HG03442 (cell line): ENCODE measurements around the gene GNPAT.
"Not testable (repeated sequence)": the region's sequence is repeated elsewhere in the genome, so short reads cannot be mapped to it uniquely, and the experiment has no call there.

ENCODE experiments used
- ATAC-seq: cut with Tn5 transposase; IDR thresholded peaks from one replicate; pipeline ENCODE4 v1.9.1; 2021; ENCODE audit warnings: mild to moderate bottlenecking, moderate library complexity; ENCODE audit not compliant: unreplicated experiment

GNPAT gene

GRCh38 chr1:231212301-231212700 is 28.7 kb upstream of the GNPAT start:
- not testable (repeated sequence) for ATAC-seq

GRCh38 chr1:231213831-231214573 is 27.0 kb upstream of the GNPAT start:
- ATAC-seq = no peak

- peak; percentile 34 for ATAC-seq
Measured at GRCh38 chr1:231214918-231215680, 25.9 kb upstream of the GNPAT start.

- ATAC-seq = peak; percentile 8
Measured at GRCh38 chr1:231215681-231216385, 25.2 kb upstream of the GNPAT start.

GRCh38 chr1:231216498-231216897 is 24.5 kb upstream of the GNPAT start:
- no peak for ATAC-seq

- ATAC-seq = no peak
Measured at GRCh38 chr1:231217056-231217455, 24.0 kb upstream of the GNPAT start.

DNA sequence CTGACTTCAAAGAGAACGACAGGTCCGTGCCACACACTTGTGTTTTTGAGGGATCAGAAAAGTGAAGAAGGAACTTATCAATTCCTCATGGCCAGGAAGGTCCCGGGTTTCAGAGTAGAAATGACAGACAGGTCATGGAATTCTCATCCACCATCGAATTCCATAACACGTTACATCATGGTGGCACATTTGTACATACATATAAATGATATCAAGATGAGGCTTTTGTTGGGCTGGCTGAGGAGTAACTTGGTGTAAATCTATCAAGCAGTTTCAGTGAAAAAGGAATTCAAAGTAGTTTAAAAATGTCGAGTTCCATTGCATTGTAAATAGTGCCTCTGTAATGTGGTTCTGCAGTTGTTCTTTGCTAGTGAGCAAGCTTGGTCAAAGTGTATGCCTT is 22.9 kb upstream of the GNPAT start:
- ATAC-seq = no peak

DNA sequence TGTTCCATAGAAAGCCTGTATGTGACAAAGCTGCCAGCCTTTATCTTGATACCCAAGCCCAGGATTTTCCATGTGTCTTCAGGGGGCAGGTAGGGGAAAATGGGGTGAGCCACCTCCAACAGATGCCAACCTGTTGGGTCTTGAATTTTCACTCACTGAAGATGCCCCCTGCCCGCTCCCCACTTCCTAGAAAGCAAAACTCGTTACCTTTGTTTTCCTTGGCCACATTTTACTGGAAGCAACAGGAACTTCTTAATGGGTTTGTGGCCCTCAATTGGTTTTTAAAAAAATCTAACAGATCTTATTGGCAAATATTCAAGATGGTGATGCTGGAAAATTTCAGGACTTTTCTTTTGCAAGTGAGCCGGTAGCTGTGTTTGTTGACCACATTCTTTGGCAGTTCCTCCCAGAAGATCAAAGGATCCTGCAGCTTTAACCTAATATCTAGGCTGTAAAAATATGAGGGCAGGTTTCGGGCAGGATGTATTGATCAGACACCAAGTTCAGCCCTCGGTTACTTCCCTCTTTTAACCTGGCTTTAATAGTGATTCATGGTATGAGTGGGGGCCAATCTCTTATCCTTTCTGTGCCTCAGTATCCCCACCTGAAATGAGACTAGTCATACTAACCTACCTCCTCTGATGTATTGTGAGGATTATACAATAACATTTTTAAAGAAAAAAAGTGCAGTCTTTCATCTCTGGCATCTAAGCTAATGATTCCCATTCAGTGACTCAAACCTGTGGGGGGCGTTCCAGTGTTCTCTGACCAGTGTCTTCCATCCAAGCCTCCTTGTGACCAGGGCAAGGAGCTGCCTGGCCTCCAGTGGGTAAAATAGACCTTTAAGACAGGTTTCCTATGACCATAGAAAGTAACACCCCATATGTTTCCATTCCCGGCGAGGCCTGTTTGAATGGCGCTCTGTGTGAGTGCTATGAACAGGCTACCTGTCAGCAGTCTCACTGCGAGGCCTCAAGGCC is 21.3 kb upstream of the GNPAT start:
- no peak for ATAC-seq

- ATAC-seq = no peak
Measured at GRCh38 chr1:231220801-231221200, 20.2 kb upstream of the GNPAT start.

GRCh38 chr1:231226156-231226555 is 14.9 kb upstream of the GNPAT start:
- ATAC-seq = no peak

- no peak for ATAC-seq
Measured at GRCh38 chr1:231231511-231231910, 9.5 kb upstream of the GNPAT start.

GRCh38 chr1:231232870-231233734 is 7.9 kb upstream of the GNPAT start:
- no peak for ATAC-seq

DNA sequence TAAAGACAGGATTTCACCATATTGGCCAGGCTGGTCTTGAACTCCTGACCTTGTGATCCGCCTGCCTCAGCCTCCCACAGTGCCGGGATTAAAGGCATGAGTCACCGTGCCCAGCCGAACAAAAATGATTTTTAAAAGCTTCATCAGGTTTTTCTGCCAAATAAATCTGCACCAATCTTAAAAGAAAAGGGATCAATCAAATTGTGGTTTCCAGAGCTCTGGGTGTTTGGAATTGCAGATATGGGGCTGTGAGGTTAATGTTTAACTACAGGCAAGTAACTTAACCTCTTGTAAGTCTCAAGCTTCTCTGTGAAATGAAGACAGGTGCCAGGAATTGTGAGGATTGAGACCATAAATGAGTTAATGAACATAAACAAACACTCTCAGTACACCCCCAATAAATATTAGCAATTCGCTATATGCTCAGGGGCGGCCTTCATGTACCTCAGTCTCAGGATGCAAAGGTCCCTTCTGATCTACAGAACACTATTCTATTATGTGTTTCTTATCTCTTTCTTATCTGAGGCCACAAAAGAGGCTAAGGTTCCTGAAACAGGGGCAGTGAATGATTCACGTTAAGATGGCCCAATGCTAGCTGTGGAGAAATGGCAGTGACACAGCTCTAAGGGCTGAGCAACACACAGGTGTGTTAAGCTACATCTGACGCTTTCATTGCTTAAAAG is 7.1 kb upstream of the GNPAT start:
- no peak for ATAC-seq

DNA sequence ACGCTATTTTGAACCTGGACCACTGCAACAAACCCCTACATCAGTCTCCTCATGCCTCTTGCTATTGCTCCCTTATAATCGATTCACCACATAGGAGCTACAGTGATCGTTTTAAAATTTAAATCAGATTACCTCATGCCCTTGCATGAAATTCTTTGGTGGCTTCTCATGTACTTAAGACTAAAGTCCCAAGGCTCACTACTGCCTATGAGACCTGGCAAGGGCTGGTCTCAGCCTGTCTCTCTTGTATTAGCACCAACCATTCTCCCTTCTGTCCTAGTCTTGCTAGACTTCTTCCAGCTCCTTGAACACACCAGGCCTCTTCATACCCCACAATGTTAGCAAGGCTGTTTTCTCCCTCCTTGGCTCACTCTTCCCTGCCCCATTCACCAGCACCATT is 6.5 kb upstream of the GNPAT start:
- ATAC-seq = no peak

DNA sequence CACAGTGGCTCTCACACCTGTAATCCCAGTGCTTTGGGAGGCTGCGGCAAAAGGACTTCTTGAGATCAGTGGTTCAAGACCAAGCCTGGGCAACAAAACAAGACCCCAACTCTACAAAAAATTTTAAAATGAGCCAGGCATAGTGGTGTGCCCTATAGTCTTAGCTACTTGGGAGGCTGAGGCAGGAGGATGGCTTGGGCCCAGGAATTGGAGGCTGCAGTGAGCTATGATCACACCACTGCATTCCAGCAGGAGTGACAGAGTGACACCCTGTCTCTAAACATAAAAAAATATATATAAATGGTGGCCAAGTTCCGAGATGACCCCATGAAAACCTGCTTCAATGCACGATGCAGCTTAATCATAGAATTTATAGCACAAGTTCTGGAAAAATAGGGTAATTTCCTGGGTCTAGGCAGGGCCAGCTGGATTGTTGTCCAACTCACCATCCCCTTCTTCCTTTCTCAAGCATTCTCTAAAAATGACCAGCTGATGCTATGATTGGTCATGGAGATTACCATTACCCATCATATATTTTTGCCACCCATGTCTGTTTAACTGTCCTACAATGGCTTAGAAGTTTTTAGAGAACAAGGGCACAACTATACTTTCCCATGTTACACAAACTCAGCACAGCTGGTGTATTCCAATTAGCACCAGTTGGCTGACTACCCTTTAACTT is 5.3 kb upstream of the GNPAT start:
- no peak for ATAC-seq

- no peak for ATAC-seq
Measured at GRCh38 chr1:231236208-231236591, 4.8 kb upstream of the GNPAT start.

DNA sequence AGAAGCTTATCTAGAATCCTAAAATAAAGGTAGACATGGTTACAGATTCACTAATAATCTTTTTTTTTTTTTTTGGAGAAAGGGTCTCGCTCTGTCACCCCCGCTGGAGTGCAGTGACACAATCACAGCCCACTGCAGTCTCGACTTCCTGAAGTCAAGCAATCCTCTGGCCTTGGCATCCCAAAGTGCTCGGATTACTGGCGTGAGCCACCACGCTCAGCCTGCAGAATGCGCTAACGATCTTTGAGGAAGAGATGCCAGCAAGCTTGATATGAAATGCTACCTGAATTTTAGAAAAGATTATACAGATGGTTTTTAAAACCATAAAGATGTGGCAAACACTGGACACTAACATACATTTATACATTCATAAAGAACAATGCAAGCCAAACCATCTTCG is 4.1 kb upstream of the GNPAT start:
- no peak for ATAC-seq

DNA sequence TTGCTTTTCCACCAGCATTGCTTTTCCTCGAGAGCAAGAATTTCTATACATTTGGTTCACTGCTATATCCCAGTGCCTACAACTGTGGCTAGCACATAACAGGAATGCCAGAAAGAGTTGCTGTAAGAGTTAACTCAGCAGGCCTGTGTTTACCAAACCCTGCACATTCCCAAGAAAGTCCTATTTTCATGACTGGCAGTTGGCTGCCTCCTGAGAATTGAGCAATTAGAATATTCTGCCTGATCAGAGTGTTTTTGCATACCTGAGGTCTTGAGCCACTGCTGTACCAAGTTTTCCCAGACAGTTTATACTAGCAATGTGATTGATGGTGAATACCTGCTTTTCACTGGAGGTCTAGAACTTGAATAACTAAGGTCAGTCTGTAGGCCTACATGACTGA is 2.7 kb upstream of the GNPAT start:
- no peak for ATAC-seq

GRCh38 chr1:231240531-231240882 is 505 bp upstream of the GNPAT start:
- ATAC-seq = no peak
